Measurements from ENCODE around the gene CCDC30.
"Not testable (repeated sequence)": the region's sequence is repeated elsewhere in the genome, so short reads cannot be mapped to it uniquely, and the experiment has no call there.

Gene CCDC30

DNA sequence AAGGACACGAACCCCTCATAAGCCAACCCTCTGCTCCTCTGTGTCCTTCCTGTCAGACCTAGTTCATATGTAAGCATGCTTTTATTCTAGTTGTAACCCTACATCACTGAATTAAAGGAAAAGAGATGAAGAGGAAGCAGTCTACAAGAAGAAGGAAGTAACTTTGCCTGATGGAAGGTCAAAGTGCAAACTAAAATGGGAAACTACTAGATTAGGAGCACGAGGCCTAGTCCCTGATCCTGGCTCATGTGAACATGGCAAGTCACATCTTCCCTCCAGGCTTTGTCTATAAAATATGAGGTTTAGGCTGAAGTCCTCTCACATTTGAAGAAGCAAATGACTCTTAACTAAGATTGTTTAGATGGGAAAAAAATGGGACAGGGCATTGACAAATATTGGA, 20.4 kb upstream of the CCDC30 start:
- intact Hi-C loops (cut with DNase I), result no loop called here
- DNase-seq, result no peak

DNA sequence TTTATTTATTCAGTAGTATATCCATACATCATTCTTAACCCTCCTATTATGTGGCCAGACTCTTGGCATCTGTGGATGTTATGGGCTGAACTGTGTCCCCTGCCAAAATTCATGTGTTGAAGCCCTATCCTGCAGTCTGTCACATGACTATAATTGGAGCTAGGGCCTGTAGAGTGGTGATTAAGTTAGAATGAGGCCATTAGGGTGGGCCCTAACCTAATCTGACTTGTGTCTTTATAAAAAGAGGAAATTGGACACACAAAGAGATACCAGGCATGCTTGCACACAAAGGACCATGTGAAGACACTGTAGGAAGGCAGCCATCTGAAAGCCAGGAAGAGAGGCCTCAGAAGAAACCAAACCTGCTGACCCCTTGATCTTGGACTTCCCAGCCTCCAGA, 13.8 kb upstream of the CCDC30 start:
- DNase-seq, result no peak
- intact Hi-C loops (cut with DNase I), result no loop called here

DNA sequence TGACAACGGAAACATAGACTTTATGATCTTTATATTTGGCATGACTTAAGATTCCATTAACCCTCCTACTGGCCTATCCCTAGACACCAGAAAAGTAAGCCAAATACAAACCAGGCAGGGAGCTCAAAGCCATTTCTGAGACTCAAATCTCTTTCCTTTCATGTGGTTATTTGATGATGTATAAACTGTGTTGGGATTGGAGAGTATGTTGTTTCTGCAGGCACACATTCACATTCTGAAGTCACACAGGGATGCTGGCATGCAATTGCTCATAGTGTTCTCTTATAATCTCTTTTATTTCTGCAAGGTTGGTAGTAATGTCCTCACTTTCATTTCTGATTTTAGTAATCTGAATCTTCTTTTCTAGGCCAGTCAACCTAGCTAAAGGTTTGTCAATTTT, 13.0 kb upstream of the CCDC30 start:
- DNase-seq, result no peak
- intact Hi-C loops (cut with DNase I), result no loop called here

DNA sequence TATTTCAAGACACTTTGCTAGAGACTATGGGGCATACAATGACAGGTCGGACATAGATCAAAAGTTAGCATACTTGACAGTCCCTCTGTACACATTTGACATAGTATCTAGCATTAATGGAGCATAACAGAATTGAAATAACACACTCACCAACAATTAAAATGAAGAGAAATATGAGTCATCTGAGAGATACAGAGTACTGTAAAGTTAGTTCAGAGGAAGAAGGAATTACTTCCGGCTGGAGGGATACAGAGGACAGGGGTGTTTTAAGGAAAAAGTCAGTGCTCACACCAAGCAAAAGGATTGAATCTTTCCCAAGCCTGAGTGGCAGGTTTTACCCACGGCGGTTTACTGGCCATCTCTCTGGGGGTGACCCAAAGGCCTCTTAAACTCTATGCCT, 9.7 kb upstream of the CCDC30 start:
- intact Hi-C loops (cut with DNase I), result no loop called here

DNA sequence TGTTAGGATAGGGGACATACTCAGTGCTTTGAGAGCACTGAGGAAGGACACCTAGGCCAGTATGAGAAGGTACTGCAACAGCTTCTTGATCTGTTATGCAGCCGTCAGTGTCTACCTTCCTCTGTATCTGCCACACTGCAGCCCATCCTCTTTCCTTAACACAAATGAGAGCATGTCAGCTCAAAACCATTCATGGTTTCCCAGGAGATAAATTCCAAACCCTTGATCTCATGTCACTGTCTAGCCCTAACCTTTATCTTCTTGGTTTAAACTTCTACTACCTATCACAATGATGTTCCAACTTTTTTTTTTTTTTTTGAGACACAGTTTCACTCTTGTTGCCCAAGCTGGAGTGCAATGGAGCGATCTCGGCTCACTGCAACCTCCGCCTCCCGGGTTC, 8.7 kb upstream of the CCDC30 start:
- intact Hi-C loops (cut with DNase I), result no loop called here
- no peak for DNase-seq

More for the DNA sequence above, 9.7 kb upstream of the CCDC30 start:
- no peak for DNase-seq

DNA sequence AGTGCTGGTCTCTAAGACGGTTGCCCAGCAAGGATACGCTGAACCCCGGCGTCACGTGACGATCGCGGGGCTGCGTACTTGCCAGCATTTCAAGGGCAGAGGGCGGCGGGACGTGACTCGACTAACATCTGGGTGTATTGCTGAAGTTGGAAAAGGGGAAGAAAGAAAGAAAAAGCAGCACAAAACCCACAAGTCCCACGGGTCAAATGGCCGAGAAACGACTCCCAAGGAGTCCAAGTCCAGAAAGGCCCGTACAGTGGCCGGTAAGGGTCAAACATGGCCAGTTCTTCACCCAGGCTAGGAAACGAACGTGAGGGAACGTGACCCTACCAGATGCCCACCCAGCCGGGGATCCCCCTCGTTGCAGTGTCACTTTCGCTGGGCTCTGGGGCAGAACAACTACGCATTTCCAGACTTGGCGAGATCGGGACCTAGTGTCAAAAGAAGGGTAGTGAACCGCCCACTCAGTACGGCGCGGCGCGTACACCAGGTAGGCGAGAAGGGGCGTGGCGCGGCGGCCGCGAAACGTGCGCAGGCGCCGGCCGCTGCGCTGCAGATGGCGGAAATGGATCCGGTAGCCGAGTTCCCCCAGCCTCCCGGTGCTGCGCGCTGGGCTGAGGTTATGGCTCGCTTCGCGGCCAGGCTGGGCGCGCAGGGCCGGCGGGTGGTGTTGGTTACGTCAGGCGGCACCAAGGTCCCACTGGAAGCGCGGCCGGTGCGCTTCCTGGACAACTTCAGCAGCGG, 6.9 kb upstream of the CCDC30 start, which contains the start of the genes PPCS and ZMYND12:
Gene PPCS, plus strand, starts transcription at position 534 of the 744 bp plus-strand sequence. Its CDS starts 23 bp downstream, at position 557.
Gene ZMYND12, minus strand, starts transcription at position 13 of the 744 bp plus-strand sequence. CDS start 25 bp downstream, outside the sequence.
- DNase-seq, result peak; percentile 69 to 93 (median 85)

DNA sequence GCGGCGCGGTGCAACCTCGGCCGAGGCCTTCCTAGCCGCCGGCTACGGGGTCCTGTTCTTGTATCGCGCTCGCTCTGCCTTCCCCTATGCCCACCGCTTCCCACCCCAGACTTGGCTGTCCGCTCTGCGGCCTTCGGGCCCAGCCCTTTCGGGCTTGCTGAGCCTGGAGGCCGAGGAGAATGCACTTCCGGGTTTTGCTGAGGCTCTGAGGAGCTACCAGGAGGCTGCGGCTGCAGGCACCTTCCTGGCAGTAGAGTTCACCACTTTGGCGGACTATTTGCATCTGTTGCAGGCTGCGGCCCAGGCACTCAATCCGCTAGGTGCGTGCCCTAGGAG, 6.4 kb upstream of the CCDC30 start:
- intact Hi-C loops (cut with DNase I), result loop anchor here (2.0 kb wide), 1 partner anchor 122 kb away; the partner anchor contains the start of gene FOXJ3
- peak in 35 of 42 donors; percentile 23 to 73 (median 47) for DNase-seq

More for the DNA sequence above, 6.9 kb upstream of the CCDC30 start, which contains the start of the genes PPCS and ZMYND12:
- intact Hi-C loops (cut with DNase I), result loop anchor here (2.0 kb wide), 1 partner anchor 121 kb away; the partner anchor contains the start of gene FOXJ3

DNA sequence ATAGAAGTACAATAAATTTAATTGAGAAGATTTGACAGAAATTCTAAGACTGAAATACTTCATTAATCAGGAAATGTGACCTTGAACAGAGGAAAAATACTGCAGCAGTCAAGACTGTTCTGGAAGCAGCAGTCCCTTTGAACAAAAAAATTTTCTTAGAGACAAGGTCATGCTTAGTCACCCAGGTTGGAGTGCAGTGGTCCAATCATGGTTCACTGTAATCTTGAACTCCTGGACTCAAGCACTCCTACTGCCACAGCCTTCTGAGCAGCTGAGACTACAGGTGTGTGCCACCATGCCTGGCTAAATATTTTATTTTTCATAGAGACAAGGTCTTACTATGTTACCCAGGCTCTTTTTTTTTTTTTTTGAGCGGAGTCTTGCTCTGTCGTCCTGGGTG, 1.9 kb upstream of the CCDC30 start:
- DNase-seq, result no peak
- intact Hi-C loops (cut with DNase I), result no loop called here

DNA sequence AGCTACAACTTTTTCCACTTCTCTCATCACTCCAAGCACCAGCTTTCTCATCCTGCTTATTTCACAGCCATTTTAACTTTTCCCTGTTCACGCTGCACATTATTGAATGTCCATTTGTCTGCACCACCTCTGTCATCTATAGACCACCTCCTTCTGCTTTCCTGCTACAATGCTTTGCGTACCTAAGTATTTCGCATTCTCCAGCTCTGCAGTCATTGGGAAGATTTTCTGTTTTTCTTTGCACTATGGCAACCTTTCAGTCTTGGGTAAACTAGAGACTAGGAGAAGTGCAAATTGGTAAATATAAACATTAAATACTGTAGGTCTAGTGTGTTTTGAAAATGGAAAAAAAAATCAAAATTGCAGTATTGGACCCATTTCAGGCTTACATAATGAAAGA, 835 bp downstream of the CCDC30 start:
- DNase-seq, result no peak
- intact Hi-C loops (cut with DNase I), result no loop called here

DNA sequence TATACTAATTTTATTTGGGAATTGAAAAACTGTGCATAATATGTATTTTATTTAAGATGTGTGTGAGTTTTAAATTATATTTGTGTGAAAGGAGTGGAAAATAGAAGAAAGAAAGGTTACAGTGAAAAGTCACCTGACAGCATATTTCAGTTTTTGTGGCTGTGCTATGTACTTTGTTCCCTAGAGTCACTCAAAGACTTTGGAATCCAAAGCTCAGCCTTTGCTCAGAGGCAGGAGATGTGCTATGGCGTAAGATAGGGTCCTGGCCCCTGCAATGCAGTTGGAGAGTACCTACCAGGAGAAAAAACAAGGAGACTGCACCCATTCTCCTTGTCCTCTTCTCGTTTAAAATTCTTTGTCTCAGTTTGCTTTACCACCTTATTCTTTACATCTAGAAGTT, 2.9 kb downstream of the CCDC30 start:
- DNase-seq, result no peak
- intact Hi-C loops (cut with DNase I), result no loop called here

DNA sequence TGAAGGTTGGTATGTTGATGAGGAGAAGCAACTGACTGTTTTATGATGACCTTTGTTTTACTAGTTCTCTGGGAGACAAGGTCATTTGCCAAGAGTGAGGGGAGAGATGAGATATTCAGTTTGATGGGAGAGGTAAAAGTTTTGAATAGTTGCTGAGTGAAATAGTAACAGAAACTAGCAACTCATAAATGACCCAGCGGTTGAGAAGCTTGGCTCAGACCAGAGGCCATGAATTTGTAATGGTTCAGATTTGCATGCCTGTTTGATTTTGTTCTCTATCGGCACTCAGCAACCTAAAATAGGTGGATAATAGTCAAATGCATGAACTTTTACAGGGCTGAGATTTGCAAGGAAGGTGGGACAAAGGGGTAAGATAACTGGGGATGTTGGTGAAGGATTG, 6.6 kb downstream of the CCDC30 start:
- DNase-seq, result no peak
- intact Hi-C loops (cut with DNase I), result no loop called here

DNA sequence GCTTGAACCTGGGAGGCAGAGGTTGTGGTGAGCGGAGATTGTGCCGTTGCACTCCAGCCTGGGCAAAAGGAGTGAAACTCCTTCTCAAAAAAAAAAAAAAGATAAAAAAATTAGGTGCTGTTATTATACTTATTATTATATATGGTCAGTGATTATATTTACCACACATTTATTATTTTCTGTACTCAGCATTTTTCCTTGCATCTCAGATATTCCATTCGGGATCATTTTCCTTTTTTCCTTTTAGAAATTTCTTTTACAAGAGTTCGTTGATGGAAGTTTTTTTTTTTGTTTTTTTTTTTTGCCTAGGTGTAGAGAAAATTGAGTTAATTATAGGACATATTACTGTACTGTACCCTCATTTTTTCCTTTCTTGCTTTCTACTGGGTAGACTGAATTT, 13.5 kb downstream of the CCDC30 start:
- intact Hi-C loops (cut with DNase I), result no loop called here
- no peak for DNase-seq

DNA sequence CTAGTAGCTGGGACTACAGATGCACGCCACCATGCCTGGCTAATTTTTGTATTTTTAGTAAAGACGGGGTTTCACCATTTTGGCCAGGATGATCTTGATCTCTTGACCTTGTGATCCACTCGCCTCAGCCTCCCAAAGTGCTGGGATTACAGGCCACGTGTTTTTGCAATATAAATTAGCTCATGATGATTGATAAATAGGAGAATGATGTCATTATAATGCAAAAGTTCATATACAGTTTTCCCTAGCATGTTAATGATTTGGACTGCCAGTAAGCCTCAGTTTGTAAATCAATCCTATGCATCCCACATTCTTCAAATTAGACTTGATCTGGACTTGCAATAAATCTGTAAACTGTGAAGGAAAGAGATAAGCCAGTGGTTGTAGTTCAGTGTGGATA, 14.3 kb downstream of the CCDC30 start:
- intact Hi-C loops (cut with DNase I), result not testable (repeated sequence)

DNA sequence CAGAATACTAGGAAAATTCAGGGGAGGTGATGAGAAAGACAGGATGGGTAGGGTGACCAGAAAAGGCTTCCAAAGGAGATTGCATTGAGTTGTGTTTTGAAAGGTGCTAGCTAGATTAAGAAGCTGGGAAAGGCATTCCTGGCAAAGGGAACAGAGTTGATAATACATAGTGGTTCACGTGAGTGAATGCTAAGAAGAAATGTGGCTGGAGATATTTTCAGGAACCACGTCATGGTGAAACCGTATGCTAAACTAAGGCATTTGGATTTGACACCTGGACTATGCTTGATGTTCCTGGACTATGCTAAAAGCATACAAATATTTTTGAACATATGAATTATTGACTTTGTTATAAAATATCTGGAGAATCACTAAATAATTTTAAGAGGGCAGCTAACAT, 14.7 kb downstream of the CCDC30 start:
- DNase-seq, result no peak
- intact Hi-C loops (cut with DNase I), result no loop called here

More for the DNA sequence above, 14.3 kb downstream of the CCDC30 start:
- not testable (repeated sequence) for DNase-seq

DNA sequence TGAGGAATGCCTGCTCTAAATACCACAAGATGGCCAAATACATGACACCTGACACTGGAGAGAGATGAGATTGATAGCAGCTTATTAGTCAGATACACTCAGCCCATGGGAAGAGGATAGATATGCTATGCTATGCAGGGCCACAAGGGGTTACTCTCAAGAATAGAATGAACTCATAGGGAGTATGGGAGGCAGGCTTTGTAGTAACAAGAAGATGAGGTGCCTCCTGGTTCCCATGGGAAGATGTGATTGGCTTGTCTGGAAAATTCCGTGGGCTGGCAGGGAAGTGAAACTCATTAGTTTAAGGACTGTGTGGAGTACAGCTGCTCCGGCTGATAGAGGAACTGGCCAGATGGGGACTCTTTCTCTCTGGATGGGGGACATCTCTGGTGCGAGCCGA, 16.5 kb downstream of the CCDC30 start:
- intact Hi-C loops (cut with DNase I), result no loop called here
- DNase-seq, result peak in 1 of 42 donors; percentile 5

DNA sequence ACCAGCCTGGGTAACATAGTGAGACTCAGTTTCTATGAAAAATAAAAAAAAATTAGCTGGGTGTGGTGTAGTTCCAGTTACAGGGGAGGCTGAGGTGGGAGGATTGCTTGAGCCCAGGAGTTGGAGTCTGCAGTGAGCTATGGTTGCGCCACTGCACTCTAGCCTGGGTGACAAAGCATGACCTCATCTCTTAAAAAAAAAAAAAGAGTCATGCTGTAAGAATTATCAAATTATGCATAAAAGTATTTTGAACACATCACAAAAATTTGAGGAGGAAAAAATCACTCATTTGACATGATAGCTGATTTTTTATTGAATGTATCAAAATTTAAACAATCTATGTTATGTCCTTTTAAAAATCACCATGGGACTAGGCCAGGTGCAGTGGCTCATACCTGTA, 17.8 kb downstream of the CCDC30 start:
- intact Hi-C loops (cut with DNase I), result no loop called here
- DNase-seq, result no peak

DNA sequence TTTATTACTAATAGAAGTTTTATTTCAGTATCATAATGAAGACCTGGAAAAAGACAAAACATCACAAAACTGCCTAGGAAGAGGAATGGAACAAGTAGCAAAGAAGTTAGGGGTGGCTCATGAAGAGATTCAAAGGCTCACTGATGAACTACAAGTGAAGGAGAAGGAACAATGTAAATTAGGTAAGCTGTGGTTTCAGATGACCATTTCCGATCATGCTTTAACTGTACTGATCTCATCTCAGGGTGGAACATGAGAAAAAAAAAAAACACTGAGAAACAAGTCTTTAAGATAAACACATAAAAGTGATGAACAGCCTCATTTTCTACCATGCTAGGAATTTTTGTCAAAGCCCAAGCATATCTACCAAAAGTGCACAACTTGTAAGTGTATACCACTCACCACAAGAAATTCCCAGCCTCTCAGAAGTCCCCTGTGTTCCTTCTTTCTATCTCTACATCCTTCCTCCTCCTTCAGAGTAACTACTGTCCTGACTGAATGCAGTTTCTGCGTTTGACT, 19.6 kb downstream of the CCDC30 start:
- DNase-seq, result no peak
- intact Hi-C loops (cut with DNase I), result no loop called here

DNA sequence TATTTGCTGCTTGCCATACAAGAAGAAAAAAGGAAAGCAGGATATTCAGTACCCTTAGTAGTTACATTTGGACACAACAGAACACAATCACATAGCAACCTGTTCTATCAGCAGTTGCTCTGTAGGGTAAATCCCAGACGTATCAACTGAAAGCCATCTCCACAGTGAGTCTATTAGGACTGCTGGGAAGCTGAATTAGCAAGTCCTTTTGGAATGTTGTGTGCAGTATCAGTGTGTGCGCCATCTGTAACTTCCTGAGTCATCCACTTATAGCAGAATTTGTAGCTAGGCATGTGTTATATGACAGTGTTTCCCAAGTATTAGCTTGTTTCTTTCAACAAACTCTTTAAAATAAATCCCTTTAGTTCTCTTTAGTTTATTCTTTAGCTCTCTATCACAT, 21.3 kb downstream of the CCDC30 start:
- no peak for DNase-seq
- intact Hi-C loops (cut with DNase I), result no loop called here

DNA sequence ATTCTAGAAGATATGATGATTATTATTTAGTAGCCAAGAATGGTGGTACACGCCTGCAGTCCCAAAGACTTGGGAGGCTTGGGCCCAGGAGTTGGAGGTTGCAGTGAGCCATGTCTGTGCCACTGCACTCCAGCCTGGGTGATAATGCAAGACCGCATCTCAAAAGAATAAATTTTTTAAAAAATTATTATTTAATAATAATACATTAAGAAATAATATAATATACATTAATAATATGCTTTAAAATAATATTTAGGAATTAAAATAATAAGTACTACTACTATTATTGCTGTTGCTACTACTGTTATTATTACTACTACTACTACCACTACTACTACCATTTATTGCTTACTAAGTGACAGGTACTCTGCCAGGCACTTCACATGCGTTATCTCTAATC, 27.2 kb downstream of the CCDC30 start:
- intact Hi-C loops (cut with DNase I), result no loop called here
- no peak for DNase-seq

DNA sequence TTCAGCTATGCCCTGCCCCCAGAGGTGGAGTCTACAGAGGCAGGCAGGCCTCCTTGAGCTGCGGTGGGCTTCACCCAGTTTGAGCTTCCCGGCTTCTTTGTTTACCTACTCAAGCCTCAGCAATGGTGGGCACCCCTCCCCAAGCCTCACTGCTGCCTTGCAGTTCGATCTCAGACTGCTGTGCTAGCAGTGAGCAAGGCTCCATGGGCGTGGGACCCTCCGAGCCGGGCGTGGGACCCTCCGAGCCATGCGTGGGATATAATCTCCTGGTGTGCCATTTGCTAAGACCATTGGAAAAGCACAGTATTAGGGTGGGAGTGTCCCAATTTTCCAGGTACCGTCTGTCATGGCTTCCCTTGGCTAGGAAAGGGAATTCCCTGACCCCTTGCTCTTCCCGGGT, 38.9 kb downstream of the CCDC30 start:
- DNase-seq; intact Hi-C loops (cut with DNase I): not testable (repeated sequence)
